Spleen (tissue), 11 donors: ENCODE measurements around the gene FAM9A. TPM values are rescaled to one million over a fixed set of nuclear protein-coding genes. Genes with fewer than 3 reads are reported as not detected.
A peak's percentile ranks its signal among the peaks of the same experiment; 100 is the strongest.

ENCODE experiments used
- DNase-seq: peaks from one replicate; pipeline ENCODE4 v3.0.0-alpha.2; 2020
- H3K27ac ChIP-seq, 8 donors: fragments of 200-600 bp; sonication (generic) in 7 of 8; 1 replicate in 4 of 8; 2 replicates in 4 of 8; pipeline versions ENCODE4 v1.5.0 to v1.8.0; 2016 to 2021; ENCODE audit warnings: inconsistent platforms in 4 of 8, mild to moderate bottlenecking in 4 of 8, moderate library complexity in 1 of 8
- H3K27me3 ChIP-seq, 7 donors: fragments of 200-600 bp; sonication (generic) in 6 of 7; replicated peaks in 1 of 7; 1 replicate in 4 of 7; 2 replicates in 3 of 7; pipeline versions ENCODE4 v1.5.0 to v1.8.0; 2016 to 2021; ENCODE audit warnings: inconsistent platforms in 3 of 7, mild to moderate bottlenecking in 1 of 7
- H3K36me3 ChIP-seq, 6 donors: fragments of 200-600 bp; sonication (generic) in 5 of 6; 1 replicate in 4 of 6; 2 replicates in 2 of 6; pipeline versions ENCODE4 v1.5.0 to v1.8.0; 2016 to 2021; ENCODE audit warnings: inconsistent platforms in 2 of 6
- H3K4me1 ChIP-seq, 6 donors: fragments of 200-600 bp; sonication (generic) in 5 of 6; 1 replicate in 3 of 6; 2 replicates in 3 of 6; pipeline versions ENCODE4 v1.5.0 to v1.8.0; 2016 to 2021; ENCODE audit warnings: inconsistent platforms in 3 of 6
- H3K4me3 ChIP-seq, 8 donors: fragments of 200-600 bp; sonication (generic) in 7 of 8; 1 replicate in 4 of 8; 2 replicates in 4 of 8; pipeline versions ENCODE4 v1.5.0 to v1.8.0; 2016 to 2021; ENCODE audit warnings: inconsistent platforms in 4 of 8, mild to moderate bottlenecking in 4 of 8, moderate library complexity in 2 of 8
- H3K9me3 ChIP-seq, 8 donors: fragments of 200-600 bp; sonication (generic) in 7 of 8; 1 replicate in 4 of 8; 2 replicates in 4 of 8; pipeline versions ENCODE4 v1.5.0 to v1.8.0; 2016 to 2021; ENCODE audit warnings: inconsistent platforms in 4 of 8
- CTCF ChIP-seq, 11 experiments: fragments of 200-600 bp in 7 of 11; fragments of 450-650 bp in 4 of 11; sonication (generic) in 4 of 11; IDR thresholded peaks in 8 of 11; conservative IDR thresholded peaks in 3 of 11; 1 replicate in 7 of 11; 2 replicates in 4 of 11; pipeline versions ENCODE4 v1.4.0 to v1.8.0; 2016 to 2021; ENCODE audit warnings: antibody characterized with exemption in 11 of 11, inconsistent platforms in 4 of 11, mild to moderate bottlenecking in 1 of 11
- POLR2A ChIP-seq, 3 donors: fragments of 450-650 bp; IDR thresholded peaks; one replicate each; pipeline ENCODE4 v1.5.1; 2017; ENCODE audit warnings: antibody characterized with exemption in 3 of 3, mild to moderate bottlenecking in 1 of 3
- POLR2AphosphoS5 ChIP-seq, 3 donors: sonication (generic); formaldehyde crosslinking; IDR thresholded peaks; one replicate each; pipeline ENCODE4 v1.5.1; 2017; ENCODE audit warnings: antibody characterized with exemption in 3 of 3
- WGBS, 5 donors: extraction: QIAGEN DNeasy Blood & Tissue Kit in 3 of 5; methylation state at CpG; one replicate each; pipeline versions ENCODE4 v1.1.5 to v1.1.7; 2013 to 2018; 5-methylcytosine and 5-hydroxymethylcytosine counted together
- intact Hi-C: fragments of 100-400 bp; cut with DNase I; formaldehyde crosslinking; loops from one replicate; pipeline ENCODE4 v1.15.0; 2023; ENCODE audit warnings: low total_unique reads
- polyA plus RNA-seq, 3 donors: library from polyadenylated mRNA; stranded (reverse); fragments of 200-250 nt; gene quantifications; one replicate each; pipeline ENCODE4 v1.2.1, GENCODE V29; 2013
- total RNA-seq, 7 donors: library from RNA; depleted of rRNA in 3 of 7; stranded (reverse); fragments of >200 nt in 3 of 7; fragmentation: NEBNext Ultra II Directional in 4 of 7; extraction: Animal tissue kit (Norgen Biotek cat#: 25700) in 4 of 7; gene quantifications; one replicate each; pipeline versions ENCODE4 v1.1.0 to v1.2.1, GENCODE V29; 2016 to 2021
- donor health status: healthy with polysubstance abuse.
- donor health status: DM: no; HTN: no; CAD: no; lungs with moderate emphysema.
- donor health status: DM: no; HTN: no; CAD: no.
- donor health status: Bipolar disorder and iron deficiency.
- donor health status: healthy.
- donor health status: DM: no; HTN: no; CAD: no.
- donor health status: DM: yes; HTN: yes; CAD: no.

FAM9A gene
- total and polyA plus RNA-seq, 10 donors: not detected

GRCh38 chrX:8743126-8743732 is 58.0 kb downstream of the FAM9A start:
- intact Hi-C loops: no loop called here
- H3K4me1 ChIP-seq: no peaks in the 10 kb centered on the region
- 66 to 72% (median 71%) methylated on average over 11 of the region's 11 CpGs for WGBS, 5 donors
- TF ChIP-seq CTCF (IDR thresholded peaks at IDR 0.05 in 8 of 11, conservative IDR thresholded peaks at IDR 0.05 in 3 of 11): peak; percentile 17 to 72 (median 54)
- no peak for TF ChIP-seq POLR2AphosphoS5 (IDR thresholded peaks at IDR 0.05)
- H3K36me3 ChIP-seq: no peaks in the 10 kb centered on the region
- no peak overlapping the region for H3K4me3 ChIP-seq
- H3K27me3 ChIP-seq: peaks cover 0 to 19% (median 0%) of the 10 kb centered on the region in 7 donors
- peak; percentile 85 for DNase-seq
- H3K9me3 ChIP-seq: no peaks in the 10 kb centered on the region
- H3K27ac ChIP-seq: no peak overlapping the region

DNA sequence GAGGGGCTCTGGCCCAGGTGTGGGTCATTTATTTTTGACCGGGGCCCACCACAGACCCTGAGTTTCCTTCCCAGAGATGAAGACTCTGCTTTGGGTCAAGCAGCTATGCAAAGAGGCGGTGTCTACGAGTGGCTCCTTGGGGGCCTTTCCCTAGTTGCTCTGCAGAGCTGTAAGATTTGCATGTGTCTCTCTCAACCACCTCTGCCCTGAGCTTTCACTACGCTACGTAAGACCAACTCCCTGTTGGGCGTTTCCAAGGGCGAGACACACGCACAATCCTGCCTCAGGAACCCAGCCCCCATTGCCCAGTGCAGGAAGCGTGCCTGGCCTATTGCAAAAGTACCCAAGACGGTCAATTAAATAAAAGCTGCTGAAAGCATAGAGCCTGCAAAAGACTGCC is 59.2 kb downstream of the FAM9A start:
- 75 to 90% (median 76%) methylated on average over 4 to 10 of the region's 10 CpGs for WGBS, 5 donors
- no peak for DNase-seq
- no peaks in the 10 kb centered on the region for H3K36me3 ChIP-seq
- H3K9me3 ChIP-seq: no peaks in the 10 kb centered on the region
- TF ChIP-seq POLR2A (IDR thresholded peaks at IDR 0.05) (no peak), POLR2AphosphoS5 (IDR thresholded peaks at IDR 0.05) (no peak), CTCF (IDR thresholded peaks at IDR 0.05 in 8 of 11, conservative IDR thresholded peaks at IDR 0.05 in 3 of 11) (no peak)
- peaks cover 0 to 23% (median 0%) of the 10 kb centered on the region in 7 donors for H3K27me3 ChIP-seq
- H3K27ac ChIP-seq: no peak overlapping the region
- H3K4me3 ChIP-seq: no peak overlapping the region
- H3K4me1 ChIP-seq: no peaks in the 10 kb centered on the region
- intact Hi-C loops: no loop called here

Other genes with a start within 250 kb of the FAM9A start
- gene ANOS1, start 69.2 kb downstream of the FAM9A start, total RNA-seq: 1 to 10 TPM in 5 of 7 donors, under 1 TPM in 2; 0.64 to 3.9 (median 1.2) TPM
- gene ANOS1, start 69.2 kb downstream of the FAM9A start, polyA plus RNA-seq: under 1 TPM; 0.26 to 0.74 (median 0.38) TPM
- under 1 TPM in 1 of 7 donors, not detected in 6; 0.28 TPM for gene FAM9B, start 232.7 kb upstream of the FAM9A start, total RNA-seq
- gene FAM9B, start 232.7 kb upstream of the FAM9A start, polyA plus RNA-seq: under 1 TPM in 1 of 3 donors, not detected in 2; 0.04 TPM